Neural crest cell (in vitro differentiated cells): ENCODE data around the gene FNDC3B. TPM values are rescaled to one million over a fixed set of nuclear protein-coding genes. Genes with fewer than 3 reads are reported as not detected.

ENCODE experiments used
- DNase-seq: peaks from one replicate; pipeline ENCODE4 v3.0.0; 2021; ENCODE audit warnings: low read depth, mixed read lengths, low spot score
- H3K27ac Mint-ChIP-seq: one replicate; pipeline ENCODE4 v1.8.0; 2021; ENCODE audit warnings: mild to moderate bottlenecking, mixed read lengths; ENCODE audit not compliant: unreplicated experiment
- H3K27me3 Mint-ChIP-seq: 2 replicates; pipeline ENCODE4 v1.8.0; 2021; ENCODE audit warnings: low read depth, mild to moderate bottlenecking, mixed read lengths
- H3K36me3 Mint-ChIP-seq: 2 replicates; pipeline ENCODE4 v1.8.0; 2021; ENCODE audit warnings: low read depth, mild to moderate bottlenecking, mixed read lengths
- H3K4me1 Mint-ChIP-seq: 2 replicates; pipeline ENCODE4 v1.8.0; 2021; ENCODE audit warnings: mixed read lengths
- H3K4me3 Mint-ChIP-seq: one replicate; pipeline ENCODE4 v1.8.0; 2021; ENCODE audit warnings: mild to moderate bottlenecking, mixed read lengths
- H3K9me3 Mint-ChIP-seq: 2 replicates; pipeline ENCODE4 v1.8.0; 2021; ENCODE audit warnings: mixed read lengths
- total RNA-seq: library from RNA; stranded (reverse); gene quantifications from 2 replicates; pipeline ENCODE4 v1.2.1, GENCODE V29; 2021
- TF ChIP-seq, protein P1 (sequence below): fragments of 200-600 bp; sonication (generic); conservative IDR thresholded peaks from 2 replicates; pipeline ENCODE4 v1.5.0; 2021; ENCODE audit warnings: antibody characterized with exemption, mild to moderate bottlenecking

The FNDC3B gene
- total RNA-seq, 1 donor from 2014 or later: 41.5 TPM

- no peaks in the 10 kb centered on the region for H3K9me3 Mint-ChIP-seq
- no peak overlapping the region for H3K4me3 Mint-ChIP-seq
- no peaks in the 10 kb centered on the region for H3K4me1 Mint-ChIP-seq
- no peak overlapping the region for H3K27ac Mint-ChIP-seq
- no peaks in the 10 kb centered on the region for H3K27me3 Mint-ChIP-seq
- no peak for DNase-seq
- H3K36me3 Mint-ChIP-seq: peaks cover 19% of the 10 kb centered on the region
- TF ChIP-seq, protein P1, sequence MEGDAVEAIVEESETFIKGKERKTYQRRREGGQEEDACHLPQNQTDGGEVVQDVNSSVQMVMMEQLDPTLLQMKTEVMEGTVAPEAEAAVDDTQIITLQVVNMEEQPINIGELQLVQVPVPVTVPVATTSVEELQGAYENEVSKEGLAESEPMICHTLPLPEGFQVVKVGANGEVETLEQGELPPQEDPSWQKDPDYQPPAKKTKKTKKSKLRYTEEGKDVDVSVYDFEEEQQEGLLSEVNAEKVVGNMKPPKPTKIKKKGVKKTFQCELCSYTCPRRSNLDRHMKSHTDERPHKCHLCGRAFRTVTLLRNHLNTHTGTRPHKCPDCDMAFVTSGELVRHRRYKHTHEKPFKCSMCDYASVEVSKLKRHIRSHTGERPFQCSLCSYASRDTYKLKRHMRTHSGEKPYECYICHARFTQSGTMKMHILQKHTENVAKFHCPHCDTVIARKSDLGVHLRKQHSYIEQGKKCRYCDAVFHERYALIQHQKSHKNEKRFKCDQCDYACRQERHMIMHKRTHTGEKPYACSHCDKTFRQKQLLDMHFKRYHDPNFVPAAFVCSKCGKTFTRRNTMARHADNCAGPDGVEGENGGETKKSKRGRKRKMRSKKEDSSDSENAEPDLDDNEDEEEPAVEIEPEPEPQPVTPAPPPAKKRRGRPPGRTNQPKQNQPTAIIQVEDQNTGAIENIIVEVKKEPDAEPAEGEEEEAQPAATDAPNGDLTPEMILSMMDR: no peak
These were observed 315.6 kb downstream of the FNDC3B start for GRCh38 chr3:172354931-172355499.

GRCh38 chr3:172355836-172356235 lies 316.5 kb downstream of the FNDC3B start:
- Mint-ChIP-seq H3K9me3 (no peaks in the 10 kb centered on the region), H3K4me1 (no peaks in the 10 kb centered on the region), H3K36me3 (peaks cover 18% of the 10 kb centered on the region), H3K4me3 (no peak overlapping the region), H3K27me3 (no peaks in the 10 kb centered on the region), H3K27ac (peak overlapping the region; percentile 52)
- no peak for DNase-seq
- TF ChIP-seq, protein P1: no peak

- H3K4me1 Mint-ChIP-seq: no peaks in the 10 kb centered on the region
- H3K4me3 Mint-ChIP-seq: no peak overlapping the region
- DNase-seq: no peak
- H3K27ac Mint-ChIP-seq: no peak overlapping the region
- no peaks in the 10 kb centered on the region for H3K27me3 Mint-ChIP-seq
- peaks cover 20% of the 10 kb centered on the region for H3K36me3 Mint-ChIP-seq
- TF ChIP-seq, protein P1: no peak
- no peaks in the 10 kb centered on the region for H3K9me3 Mint-ChIP-seq
These were observed 317.0 kb downstream of the FNDC3B start for GRCh38 chr3:172356427-172356826.

- Mint-ChIP-seq H3K9me3 (no peaks in the 10 kb centered on the region), H3K4me3 (no peak overlapping the region), H3K27ac (no peak overlapping the region), H3K27me3 (no peaks in the 10 kb centered on the region), H3K36me3 (peaks cover 8% of the 10 kb centered on the region), H3K4me1 (no peaks in the 10 kb centered on the region)
- no peak for DNase-seq
- TF ChIP-seq, protein P1: no peak
These were observed 318.7 kb downstream of the FNDC3B start for GRCh38 chr3:172357850-172358754.

GRCh38 chr3:172359231-172359630 lies 319.9 kb downstream of the FNDC3B start:
- Mint-ChIP-seq H3K4me1 (no peaks in the 10 kb centered on the region), H3K4me3 (no peak overlapping the region), H3K36me3 (peaks cover 5% of the 10 kb centered on the region), H3K27ac (no peak overlapping the region), H3K9me3 (no peaks in the 10 kb centered on the region), H3K27me3 (no peaks in the 10 kb centered on the region)
- TF ChIP-seq, protein P1: no peak
- DNase-seq: no peak
